GM12801 (cell line): ENCODE data around the gene MAPRE3.

Experiments
- CTCF ChIP-seq: IDR thresholded peaks from one replicate; pipeline ENCODE4 v1.5.1; 2011; ENCODE audit warnings: control low read depth; ENCODE audit not compliant: insufficient read length; ENCODE audit errors: extremely low read depth

MAPRE3 gene

GRCh38 chr2:26978061-26978596 lies 7.7 kb downstream of the MAPRE3 start:
- no peak for TF ChIP-seq CTCF

- no peak for TF ChIP-seq CTCF
These were observed 9.3 kb downstream of the MAPRE3 start for GRCh38 chr2:26979741-26980140.

- TF ChIP-seq CTCF, result no peak
These were observed 10.5 kb downstream of the MAPRE3 start for GRCh38 chr2:26980971-26981370.

GRCh38 chr2:26982102-26982742 lies 11.8 kb downstream of the MAPRE3 start:
- TF ChIP-seq CTCF, result no peak

- TF ChIP-seq CTCF, result no peak
These were observed 13.3 kb downstream of the MAPRE3 start for GRCh38 chr2:26983746-26984145.

- TF ChIP-seq CTCF, result no peak
These were observed 15.4 kb downstream of the MAPRE3 start for GRCh38 chr2:26985807-26986206.

GRCh38 chr2:26986576-26986975 lies 16.1 kb downstream of the MAPRE3 start:
- no peak for TF ChIP-seq CTCF
